Gastroesophageal sphincter (tissue), 3 donors: ENCODE results near the gene SH2D7.

Source experiments
- EP300 ChIP-seq: sonication (generic); formaldehyde crosslinking; IDR thresholded peaks from one replicate; pipeline ENCODE4 v1.6.1; 2017; ENCODE audit warnings: antibody characterized with exemption, mild to moderate bottlenecking
- POLR2AphosphoS5 ChIP-seq: sonication (generic); formaldehyde crosslinking; IDR thresholded peaks from one replicate; pipeline ENCODE4 v1.6.1; 2017; ENCODE audit warnings: antibody characterized with exemption
- TF ChIP-seq, protein P1 (sequence below), 4 experiments: fragments of 200-600 bp in 2 of 4; fragments of 450-650 bp in 2 of 4; sonication (generic) in 1 of 4; IDR thresholded peaks; one replicate each; pipeline ENCODE4 v1.5.1; 2017 to 2019; ENCODE audit warnings: antibody characterized with exemption in 4 of 4, mild to moderate bottlenecking in 2 of 4, moderate library complexity in 2 of 4

GRCh38 chr15:78056714-78057269 is 35.6 kb upstream of the SH2D7 start:
- no peak for TF ChIP-seq EP300
- TF ChIP-seq, protein P1, sequence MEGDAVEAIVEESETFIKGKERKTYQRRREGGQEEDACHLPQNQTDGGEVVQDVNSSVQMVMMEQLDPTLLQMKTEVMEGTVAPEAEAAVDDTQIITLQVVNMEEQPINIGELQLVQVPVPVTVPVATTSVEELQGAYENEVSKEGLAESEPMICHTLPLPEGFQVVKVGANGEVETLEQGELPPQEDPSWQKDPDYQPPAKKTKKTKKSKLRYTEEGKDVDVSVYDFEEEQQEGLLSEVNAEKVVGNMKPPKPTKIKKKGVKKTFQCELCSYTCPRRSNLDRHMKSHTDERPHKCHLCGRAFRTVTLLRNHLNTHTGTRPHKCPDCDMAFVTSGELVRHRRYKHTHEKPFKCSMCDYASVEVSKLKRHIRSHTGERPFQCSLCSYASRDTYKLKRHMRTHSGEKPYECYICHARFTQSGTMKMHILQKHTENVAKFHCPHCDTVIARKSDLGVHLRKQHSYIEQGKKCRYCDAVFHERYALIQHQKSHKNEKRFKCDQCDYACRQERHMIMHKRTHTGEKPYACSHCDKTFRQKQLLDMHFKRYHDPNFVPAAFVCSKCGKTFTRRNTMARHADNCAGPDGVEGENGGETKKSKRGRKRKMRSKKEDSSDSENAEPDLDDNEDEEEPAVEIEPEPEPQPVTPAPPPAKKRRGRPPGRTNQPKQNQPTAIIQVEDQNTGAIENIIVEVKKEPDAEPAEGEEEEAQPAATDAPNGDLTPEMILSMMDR (IDR thresholded peaks at IDR 0.05), result no peak
- no peak for TF ChIP-seq POLR2AphosphoS5
